NCI-H2171 (cell line): ENCODE results near the gene MYH6.
"Not testable (repeated sequence)": the region's sequence is repeated elsewhere in the genome, so short reads cannot be mapped to it uniquely, and the experiment has no call there.

Experiments used
- DNase-seq: peaks from one replicate; lab custom pipeline; 2025; lab: John Stamatoyannopoulos, UW

The MYH6 gene

DNA sequence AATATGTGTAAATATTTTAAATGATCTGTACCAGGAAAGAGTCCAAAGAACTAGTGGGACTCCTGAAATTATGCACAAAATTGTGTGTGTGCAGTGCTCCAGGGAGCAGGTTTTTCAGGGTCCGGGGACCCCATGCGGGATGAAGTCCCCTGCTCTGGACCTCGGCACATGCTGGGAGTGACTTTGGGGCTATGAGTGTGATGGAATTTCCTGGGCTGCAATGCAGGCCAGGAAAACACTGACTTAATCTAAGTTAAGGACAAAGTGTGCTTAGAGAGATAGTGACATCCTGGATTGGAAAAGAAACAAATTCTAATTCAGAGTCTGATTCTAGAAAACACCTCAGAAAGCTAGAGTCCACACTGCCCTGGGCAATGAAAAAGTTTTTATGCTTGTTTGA is 6.2 kb upstream of the MYH6 start:
- DNase-seq, result no peak

- DNase-seq, result no peak
These were observed 5.6 kb upstream of the MYH6 start for GRCh38 chr14:23413681-23414080.

DNA sequence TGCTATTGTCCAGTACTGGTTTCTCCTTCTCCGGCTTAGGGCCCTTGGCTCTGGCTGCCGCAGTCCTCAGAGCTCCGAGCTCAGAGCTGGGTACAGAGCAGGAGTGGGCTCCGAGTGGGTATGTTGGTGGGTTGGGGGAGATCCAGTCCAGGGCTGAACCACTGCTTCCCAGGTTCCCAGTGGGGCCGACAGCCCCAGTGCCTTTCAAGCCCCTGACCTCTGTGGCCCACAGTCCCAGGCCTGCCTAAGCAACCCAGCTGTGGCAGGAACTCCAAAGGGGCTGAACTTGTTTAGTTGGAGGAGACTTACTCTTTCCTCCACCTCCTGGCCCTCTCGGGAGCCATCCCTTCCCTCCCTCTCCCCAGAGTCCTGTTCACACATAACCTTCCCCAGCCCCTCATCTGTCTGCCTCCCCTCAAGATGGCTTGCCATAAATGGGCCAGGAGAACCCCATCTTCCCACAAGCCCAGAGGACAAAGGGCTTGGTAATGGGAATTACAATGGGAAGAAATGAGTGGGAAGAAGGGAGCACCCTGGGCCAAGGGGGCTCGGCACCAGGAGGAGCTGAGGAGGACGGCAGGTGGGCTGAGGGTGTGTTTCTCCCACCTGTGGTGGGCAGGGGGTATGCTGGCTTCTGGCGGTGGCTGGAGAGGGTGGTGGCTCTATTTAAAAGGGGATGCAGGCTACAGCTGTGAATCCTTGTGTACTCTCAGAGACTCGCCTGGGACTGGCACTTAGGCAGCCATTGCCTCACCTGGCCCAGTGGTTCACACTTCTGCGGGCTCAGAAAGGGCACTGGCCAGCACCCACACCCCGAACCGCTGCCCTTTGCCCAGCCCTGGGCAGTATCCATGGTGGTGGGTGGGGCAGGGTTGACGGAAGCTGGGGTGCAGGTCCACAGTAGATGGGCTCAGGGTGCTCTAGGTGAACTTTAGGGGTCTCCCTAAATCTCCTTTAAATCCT is 3.8 kb upstream of the MYH6 start:
- no peak for DNase-seq

DNA sequence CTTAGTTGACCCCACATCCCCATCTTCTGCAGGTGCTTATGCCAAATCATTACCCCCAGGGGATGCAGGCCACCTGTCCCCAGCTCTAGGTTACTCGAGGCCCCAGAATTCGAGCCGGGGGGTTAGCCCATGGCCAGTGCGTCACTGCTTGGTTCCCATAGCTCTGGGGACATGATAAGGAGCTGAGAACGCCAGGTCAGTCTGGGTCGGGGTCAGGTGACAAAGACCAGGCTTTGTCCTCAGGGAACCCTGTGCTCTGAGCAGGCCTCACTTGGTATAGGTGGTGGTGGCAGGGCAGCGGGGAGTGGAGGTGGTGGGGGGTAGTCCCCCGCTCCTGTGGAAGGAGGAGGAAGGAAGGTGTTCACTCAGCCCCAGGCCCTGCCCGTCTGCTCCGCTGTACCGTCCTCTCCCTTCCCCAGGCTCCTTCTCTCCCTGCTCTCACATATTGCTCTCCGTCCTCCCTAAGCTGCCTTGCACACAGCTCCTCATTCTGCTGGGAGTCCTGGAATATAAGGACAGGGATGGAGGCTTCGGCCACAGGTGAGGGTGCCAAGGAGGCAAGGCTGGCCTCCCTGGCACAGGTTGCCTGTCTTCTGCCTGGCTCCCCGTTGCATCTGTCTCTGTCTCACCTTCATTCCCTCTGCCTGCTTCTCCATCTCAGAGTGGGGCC is 2.0 kb upstream of the MYH6 start:
- no peak for DNase-seq

DNA sequence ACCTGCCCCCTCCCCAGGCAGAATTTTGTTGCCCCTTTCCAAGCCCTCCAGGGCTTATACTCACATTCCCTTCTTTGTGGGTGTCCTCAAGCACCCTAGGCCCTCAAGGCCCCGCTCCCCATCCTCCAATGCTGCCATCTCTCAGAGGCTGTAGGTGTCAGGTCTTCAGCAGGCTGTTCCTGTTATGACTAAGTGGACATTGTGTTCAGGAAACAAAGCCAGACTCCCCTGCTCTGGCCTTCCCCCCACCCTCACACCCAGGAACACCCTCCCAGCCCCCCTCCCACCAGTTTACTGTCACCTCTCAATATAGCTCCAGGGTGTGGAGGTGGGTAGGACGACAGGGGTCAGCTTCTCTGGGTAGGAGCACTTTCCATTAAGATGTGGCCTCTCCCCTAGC is 1.4 kb upstream of the MYH6 start:
- no peak for DNase-seq

DNA sequence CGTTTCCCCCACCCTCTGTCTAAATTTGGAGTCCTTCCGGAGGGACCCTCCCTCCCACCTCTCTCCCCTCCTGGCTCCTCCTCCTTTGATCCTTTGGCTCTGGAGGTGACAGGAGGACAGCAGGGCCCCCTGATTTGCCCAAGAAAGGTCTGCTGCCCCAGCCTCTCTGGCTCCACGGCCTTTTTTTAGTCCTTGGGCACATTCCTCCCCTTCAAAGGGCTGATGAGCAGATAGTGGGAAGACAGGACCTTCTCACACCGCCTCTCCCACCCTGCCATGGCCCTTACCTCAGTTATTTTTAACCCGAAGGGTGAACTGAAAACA is 196 bp upstream of the MYH6 start:
- DNase-seq, result no peak

- no peak for DNase-seq
These were observed 1.2 kb downstream of the MYH6 start for GRCh38 chr14:23406725-23407355.

- DNase-seq, result peak; percentile 52
These were observed 1.8 kb downstream of the MYH6 start for GRCh38 chr14:23406244-23406643.

DNA sequence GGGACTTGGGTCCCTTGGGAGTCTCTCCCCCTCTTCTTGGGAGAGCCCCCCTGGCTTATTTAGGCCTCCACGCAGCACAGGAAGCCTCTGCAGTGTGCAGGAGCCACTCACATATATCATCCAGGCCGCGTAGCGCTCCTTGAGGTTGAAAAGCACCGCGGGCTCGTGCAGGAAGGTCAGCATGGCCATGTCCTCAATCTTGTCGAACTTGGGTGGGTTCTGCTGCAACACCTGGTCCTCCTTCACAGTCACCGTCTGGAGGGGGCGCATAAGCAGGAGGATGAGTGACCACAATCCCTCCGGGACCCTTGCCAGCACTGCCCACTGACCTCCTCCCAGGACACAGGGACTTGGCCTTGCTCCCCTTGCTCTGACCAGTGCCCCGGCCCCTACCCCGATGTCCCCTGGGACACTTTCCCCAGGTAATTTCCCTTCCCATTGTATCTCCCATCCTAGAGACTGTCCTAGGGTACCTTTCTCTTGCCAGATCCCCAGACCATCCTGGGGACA is 2.5 kb downstream of the MYH6 start:
- no peak for DNase-seq

DNA sequence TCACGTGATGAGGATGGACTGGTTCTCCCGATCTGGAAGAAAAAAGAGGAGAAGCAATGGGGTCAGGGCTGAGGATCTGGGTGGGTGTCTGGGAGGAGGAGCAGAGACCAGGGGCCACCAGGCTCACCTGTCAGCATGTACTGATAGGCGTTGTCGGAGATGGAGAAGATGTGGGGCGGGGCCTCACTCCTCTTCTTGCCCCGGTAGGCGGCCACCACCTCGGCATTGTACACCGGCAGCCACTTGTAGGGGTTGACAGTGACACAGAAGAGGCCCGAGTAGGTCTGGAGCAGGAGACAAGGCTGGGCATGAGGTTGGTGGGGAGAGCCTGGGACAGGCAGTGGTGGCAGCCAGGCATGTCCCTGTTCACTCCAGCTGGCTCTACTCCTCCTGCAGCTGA is 3.0 kb downstream of the MYH6 start:
- DNase-seq, result no peak

DNA sequence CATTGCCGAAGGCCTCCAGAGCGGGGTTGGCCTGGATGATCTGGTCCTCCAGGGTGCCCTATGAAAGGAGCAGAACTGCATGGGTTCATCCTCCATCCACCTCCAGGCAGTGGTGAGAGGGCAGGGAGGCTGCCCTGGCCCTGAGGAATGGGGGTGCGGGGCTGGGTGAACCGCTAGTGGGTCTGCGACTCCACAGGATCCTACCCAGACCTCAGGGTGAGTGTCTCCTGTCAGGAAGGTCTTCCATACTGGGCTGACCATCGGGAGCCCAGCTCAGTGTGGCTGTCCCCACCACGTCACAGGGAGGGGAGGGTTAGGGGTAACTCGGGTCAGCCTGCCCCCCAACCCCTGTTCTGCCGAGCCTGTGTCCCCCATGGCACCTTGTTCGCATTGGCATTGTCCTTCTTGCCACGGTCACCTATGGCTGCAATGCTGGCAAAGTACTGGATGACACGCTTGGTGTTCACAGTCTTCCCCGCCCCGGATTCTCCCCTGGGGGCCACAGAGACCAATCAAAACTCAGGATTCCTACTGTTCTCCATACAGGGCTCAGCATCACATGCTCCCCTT is 3.7 kb downstream of the MYH6 start:
- DNase-seq, result no peak

- no peak for DNase-seq
These were observed 4.2 kb downstream of the MYH6 start for GRCh38 chr14:23403908-23404307.

GRCh38 chr14:23403139-23403438 is 5.0 kb downstream of the MYH6 start:
- DNase-seq, result no peak

GRCh38 chr14:23402296-23403138 is 5.6 kb downstream of the MYH6 start:
- DNase-seq, result no peak

DNA sequence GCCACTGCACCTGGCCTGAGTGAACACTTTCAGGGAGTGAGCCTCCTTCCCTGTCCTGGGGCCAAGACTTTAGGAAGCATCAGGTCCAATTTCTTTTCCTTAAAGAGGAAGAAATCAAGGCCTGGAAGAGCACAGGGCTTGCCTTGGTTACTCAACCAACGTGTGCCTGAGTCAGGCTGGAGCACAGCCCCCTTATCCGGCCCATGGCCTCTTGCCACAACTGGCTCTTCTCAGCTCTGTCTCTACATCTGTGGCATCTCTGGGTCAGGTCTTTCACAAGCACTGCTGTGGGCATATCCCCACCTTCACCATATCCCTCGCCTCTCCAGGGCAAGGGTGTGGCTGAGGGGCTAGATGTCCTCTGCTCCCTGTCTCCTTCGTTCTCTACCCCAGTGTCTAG is 6.8 kb downstream of the MYH6 start:
- no peak for DNase-seq

DNA sequence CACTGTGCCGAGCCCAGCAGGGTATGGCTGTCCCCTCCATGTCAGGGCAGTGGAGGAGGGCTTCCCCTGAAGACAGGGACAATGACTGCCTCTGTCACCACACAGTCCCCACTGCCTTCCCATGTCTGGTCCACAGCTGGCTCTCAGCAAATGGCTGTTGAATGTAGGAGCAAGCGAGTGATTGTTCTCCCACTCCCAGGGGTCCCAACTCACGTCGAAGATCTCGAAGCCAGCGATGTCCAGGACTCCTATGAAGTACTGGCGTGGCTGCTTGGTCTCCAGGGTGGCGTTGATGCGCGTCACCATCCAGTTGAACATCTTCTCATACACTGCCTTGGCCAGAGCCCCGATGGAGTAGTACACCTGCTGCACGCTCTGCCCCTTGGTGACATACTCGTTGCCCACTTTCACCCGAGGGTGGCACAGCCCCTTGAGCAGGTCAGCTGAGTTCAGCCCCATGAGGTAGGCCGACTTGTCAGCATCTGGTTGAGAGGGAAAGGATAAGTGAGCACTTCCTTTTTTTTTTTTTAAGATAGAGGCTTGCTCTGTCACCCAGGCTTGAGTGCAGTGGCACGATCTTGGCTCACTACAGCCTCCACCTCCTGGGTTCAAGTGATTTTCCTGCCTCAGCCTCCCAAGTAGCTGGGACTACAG is 7.5 kb downstream of the MYH6 start:
- DNase-seq, result not testable (repeated sequence)

DNA sequence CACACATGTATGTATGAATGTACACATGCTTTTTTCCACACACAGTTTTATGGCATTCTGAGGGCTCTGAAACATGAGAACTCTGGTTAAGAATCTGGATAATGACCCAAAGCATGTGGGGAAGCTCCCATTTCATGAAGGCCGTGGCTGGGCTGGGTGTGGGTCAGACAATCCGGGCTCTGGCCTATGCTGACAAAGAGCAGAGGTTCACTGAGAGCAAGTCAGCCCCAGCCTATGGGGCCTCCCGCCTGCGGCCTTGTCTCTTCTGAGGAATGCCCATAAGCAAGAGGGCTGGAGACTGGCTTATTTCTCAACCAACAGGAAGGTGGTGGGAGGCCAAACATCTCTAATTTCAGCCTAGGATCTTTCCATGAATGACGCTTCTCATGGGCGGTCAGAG is 8.5 kb downstream of the MYH6 start:
- DNase-seq, result no peak

DNA sequence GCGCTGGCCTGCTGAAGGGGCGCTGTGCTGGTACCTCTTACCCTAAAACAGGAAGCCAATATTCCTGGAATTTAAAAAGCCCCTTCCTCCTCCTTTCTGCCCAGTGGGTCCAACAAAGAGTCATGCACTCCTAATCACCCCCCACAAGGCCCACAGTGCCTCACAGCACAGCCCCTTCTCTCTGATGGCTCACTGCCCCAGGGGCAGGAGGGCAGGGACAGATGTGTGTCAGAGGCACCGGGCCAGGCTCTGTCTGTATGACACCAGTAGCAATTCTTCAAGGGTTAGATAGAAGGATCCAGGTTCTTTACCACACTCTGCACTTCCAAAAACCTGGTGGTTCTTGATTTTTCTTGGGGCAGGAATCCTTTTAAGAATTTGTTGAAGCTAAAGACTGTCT is 8.9 kb downstream of the MYH6 start:
- DNase-seq, result no peak

- no peak for DNase-seq
These were observed 9.7 kb downstream of the MYH6 start for GRCh38 chr14:23398348-23398747.

GRCh38 chr14:23396781-23397407 is 11.2 kb downstream of the MYH6 start:
- DNase-seq, result no peak

DNA sequence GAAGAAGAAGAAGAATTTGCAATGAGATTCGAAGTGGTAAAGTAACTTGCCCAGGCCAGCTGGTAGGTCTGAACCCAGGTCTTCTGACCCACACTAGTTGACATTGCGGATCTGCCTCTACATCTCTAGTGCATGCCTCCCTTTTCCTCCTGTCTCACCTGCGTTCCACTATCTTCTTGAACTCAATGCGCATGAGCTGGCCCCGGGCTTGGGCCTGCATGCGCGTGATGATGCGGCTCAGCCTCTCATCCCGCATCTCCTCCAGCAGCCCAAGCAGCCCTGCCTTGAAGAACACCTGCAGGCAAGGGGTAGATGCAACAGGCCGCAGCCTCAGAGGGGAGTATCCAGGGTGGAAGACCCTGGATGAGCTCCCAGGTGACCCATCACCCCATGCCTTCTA is 11.9 kb downstream of the MYH6 start:
- no peak for DNase-seq
